Measurements from ENCODE around the gene RBPJL. TPM values are rescaled to one million over a fixed set of nuclear protein-coding genes. Genes with fewer than 3 reads are reported as not detected.
A peak's percentile ranks its signal among the peaks of the same experiment; 100 is the strongest.

Gene RBPJL
- total and polyA plus RNA-seq, 4 donors: not detected

- WGBS: under 1% methylated on average over 55 of the region's 55 CpGs
- H3K27me3 ChIP-seq (ENCODE audit: control insufficient read depth in 4 of 4, insufficient read depth in 4 of 4, low read length in 3 of 4): no peaks in the 10 kb centered on the region
- no peaks in the 10 kb centered on the region for H3K9me3 ChIP-seq (ENCODE audit: control insufficient read depth in 4 of 4, low read length in 3 of 4)
- H3K4me1 ChIP-seq (ENCODE audit: control insufficient read depth in 4 of 4, insufficient read depth in 4 of 4, low read length in 3 of 4): peaks cover 8 to 49% (median 33%) of the 10 kb centered on the region in 4 donors
- TF ChIP-seq JUND (IDR thresholded peaks at IDR 0.05) (peak in 1 of 2 donors; percentile 32), HNF4G (IDR thresholded peaks at IDR 0.05) (no peak), YY1 (IDR thresholded peaks at IDR 0.05) (peak; percentile 84), NR2F2 (IDR thresholded peaks at IDR 0.05) (no peak), ZBTB33 (IDR thresholded peaks at IDR 0.05) (peak; percentile 37), TAF1 (conservative IDR thresholded peaks at IDR 0.05) (peak; percentile 65), GABPA (IDR thresholded peaks at IDR 0.05 in 1 of 2, conservative IDR thresholded peaks at IDR 0.05 in 1 of 2) (peak; percentile 34 to 84), HNF4A (conservative IDR thresholded peaks at IDR 0.05) (peak in 1 of 2 donors; percentile 52), CTCF (IDR thresholded peaks at IDR 0.05; ENCODE audit: low read depth, low read length, missing input control) (peak; percentile 78), EGR1 (IDR thresholded peaks at IDR 0.05; ENCODE audit: low read depth in 2 of 2) (peak in 1 of 2 donors; percentile 50), RXRA (IDR thresholded peaks at IDR 0.05) (peak; percentile 70 to 89), ATF3 (IDR thresholded peaks at IDR 0.05) (no peak), MAX (IDR thresholded peaks at IDR 0.05) (peak; percentile 84), SP1 (IDR thresholded peaks at IDR 0.05) (peak; percentile 90), REST (IDR thresholded peaks at IDR 0.05) (peak; percentile 94), RAD21 (IDR thresholded peaks at IDR 0.05) (peak; percentile 92 to 93), FOXA1 (IDR thresholded peaks at IDR 0.05) (no peak), FOXA2 (IDR thresholded peaks at IDR 0.05) (no peak)
- DNase-seq (ENCODE audit: low spot score): peak; percentile 99
- peak within 1 kb of the TSS; percentile 98 for H3K27ac ChIP-seq (ENCODE audit: low read depth in 1 of 2, low read length in 2 of 2)
- H3K36me3 ChIP-seq (ENCODE audit: control insufficient read depth in 4 of 4, insufficient read depth in 3 of 4, low read depth in 1 of 4, low read length in 3 of 4): peaks cover 0 to 23% (median 20%) of the 10 kb centered on the region in 4 donors
- peak within 1 kb of the TSS; percentile 68 to 87 (median 74) for H3K4me3 ChIP-seq (ENCODE audit: low read depth in 1 of 3, low read length in 3 of 3)
- peak within 1 kb of the TSS; percentile 85 to 87 for H3K9ac ChIP-seq (ENCODE audit: low read depth in 1 of 2, low read length in 2 of 2)
Measured at GRCh38 chr20:45362804-45363610, 56.4 kb downstream of the RBPJL start, which contains the start of gene SYS1. Gene SYS1 (plus strand): TSS chr20:45363156. CDS start chr20:45363532, 376 bp downstream.
